ENCODE data around the gene ESYT1.
A peak's percentile ranks its signal among the peaks of the same experiment; 100 is the strongest.
"Not testable (repeated sequence)": the region's sequence is repeated elsewhere in the genome, so short reads cannot be mapped to it uniquely, and the experiment has no call there.

Gene ESYT1

GRCh38 chr12:56129942-56130495, 2.0 kb downstream of the ESYT1 start:
- DNase-seq = no peak

- DNase-seq = no peak
Observed at GRCh38 chr12:56130876-56131275, 2.8 kb downstream of the ESYT1 start.

- no peak for DNase-seq
Observed at GRCh38 chr12:56134897-56135296, 6.8 kb downstream of the ESYT1 start.

GRCh38 chr12:56137853-56138571, 9.9 kb downstream of the ESYT1 start:
- no peak for DNase-seq

GRCh38 chr12:56141946-56142784, 14.1 kb downstream of the ESYT1 start:
- no peak for DNase-seq

- no peak for DNase-seq
Observed at GRCh38 chr12:56143217-56143616, 15.2 kb downstream of the ESYT1 start.

- DNase-seq = no peak
Observed at GRCh38 chr12:56143870-56144269, 15.8 kb downstream of the ESYT1 start.

GRCh38 chr12:56145217-56145616, 17.1 kb downstream of the ESYT1 start:
- no peak for DNase-seq

GRCh38 chr12:56146492-56147460, 18.7 kb downstream of the ESYT1 start:
- no peak for DNase-seq

- DNase-seq = no peak
Observed at GRCh38 chr12:56150563-56150962, 22.5 kb downstream of the ESYT1 start.

- DNase-seq = peak; percentile 84
Observed at GRCh38 chr12:56151672-56152131, 23.6 kb downstream of the ESYT1 start.

GRCh38 chr12:56152132-56152755, 24.2 kb downstream of the ESYT1 start, which contains the start of gene MYL6B:
TSS of gene MYL6B (plus strand) at chr12:56152587. CDS start at chr12:56153919, 1,332 bp downstream.
- DNase-seq = peak; percentile 95

- no peak for DNase-seq
Observed at GRCh38 chr12:56152756-56153677, 24.9 kb downstream of the ESYT1 start.

- DNase-seq = no peak
Observed at GRCh38 chr12:56153678-56154065, 25.6 kb downstream of the ESYT1 start.

- DNase-seq = no peak
Observed at GRCh38 chr12:56154246-56154771, 26.2 kb downstream of the ESYT1 start.

GRCh38 chr12:56154818-56155217, 26.8 kb downstream of the ESYT1 start:
- no peak for DNase-seq

GRCh38 chr12:56155256-56155845, 27.3 kb downstream of the ESYT1 start:
- DNase-seq = no peak

- DNase-seq = not testable (repeated sequence)
Observed at GRCh38 chr12:56156464-56157200, 28.6 kb downstream of the ESYT1 start.

Measured in activated CD8-positive, alpha-beta memory T cell treated with anti-CD3 and anti-CD28 coated beads, Interleukin-2, amount 50 U/mL, for 48 hours (primary cell).